Loucy (cell line): ENCODE results near the gene CLTCL1.

ENCODE experiments used
- H2AFZ ChIP-seq: fragments of 200-600 bp; sonication (generic); 2 replicates; pipeline ENCODE4 v1.6.0; 2016; ENCODE audit warnings: antibody characterized with exemption, mild to moderate bottlenecking, low read length, moderate library complexity
- H3F3A ChIP-seq: fragments of 200-600 bp; 2 replicates; pipeline ENCODE4 v1.6.0; 2016; ENCODE audit warnings: antibody characterized with exemption, low read depth, mild to moderate bottlenecking
- H3K27me3 ChIP-seq: fragments of 200-600 bp; sonication (generic); 2 replicates; pipeline ENCODE4 v1.6.1; 2014; ENCODE audit warnings: low read length, mild to moderate bottlenecking; ENCODE audit not compliant: insufficient read depth, poor library complexity, severe bottlenecking
- H3K36me3 ChIP-seq: fragments of 200-600 bp; sonication (generic); 2 replicates; pipeline ENCODE4 v1.6.1; 2016; ENCODE audit warnings: low read length; ENCODE audit not compliant: insufficient read depth
- H3K4me1 ChIP-seq: fragments of 200-600 bp; sonication (generic); 2 replicates; pipeline ENCODE4 v1.5.1; 2014; ENCODE audit warnings: low read length, mild to moderate bottlenecking; ENCODE audit not compliant: insufficient read depth, poor library complexity, severe bottlenecking
- H3K4me2 ChIP-seq: fragments of 200-600 bp; sonication (generic); 2 replicates; pipeline ENCODE4 v1.6.0; 2014; ENCODE audit warnings: antibody characterized with exemption, low read length, low read depth, mild to moderate bottlenecking; ENCODE audit not compliant: poor library complexity, severe bottlenecking
- H3K4me3 ChIP-seq: fragments of 200-600 bp; sonication (generic); 2 replicates; pipeline ENCODE4 v1.5.1; 2014; ENCODE audit warnings: low read length, mild to moderate bottlenecking, mixed read lengths; ENCODE audit not compliant: poor library complexity, severe bottlenecking
- H3K79me2 ChIP-seq: fragments of 200-600 bp; sonication (generic); 2 replicates; pipeline ENCODE4 v1.6.1; 2014; ENCODE audit warnings: low read length; ENCODE audit not compliant: insufficient read depth
- H3K9ac ChIP-seq: fragments of 200-600 bp; sonication (generic); 2 replicates; pipeline ENCODE4 v1.6.0; 2014; ENCODE audit warnings: mild to moderate bottlenecking, low read depth, low read length, moderate library complexity; ENCODE audit not compliant: poor library complexity, severe bottlenecking
- H3K9me2 ChIP-seq: fragments of 200-600 bp; sonication (generic); replicated peaks from 2 replicates; pipeline ENCODE4 v1.6.1; 2016; ENCODE audit warnings: low read depth, low read length, mixed read lengths
- H3K9me3 ChIP-seq: fragments of 200-600 bp; sonication (generic); 2 replicates; pipeline ENCODE4 v1.6.1; 2014; ENCODE audit warnings: mild to moderate bottlenecking, antibody characterized with exemption, low read length, low read depth; ENCODE audit not compliant: insufficient read depth
- H4K20me1 ChIP-seq: fragments of 200-600 bp; sonication (generic); 2 replicates; pipeline ENCODE4 v1.6.0; 2014; ENCODE audit warnings: antibody characterized with exemption, low read length, mild to moderate bottlenecking; ENCODE audit not compliant: insufficient read depth, poor library complexity, severe bottlenecking
- CTCF ChIP-seq: fragments of 200-600 bp; sonication (generic); conservative IDR thresholded peaks from 2 replicates; pipeline ENCODE4 v1.5.1; 2014; ENCODE audit warnings: mild to moderate bottlenecking, antibody characterized with exemption, low read length
- EZH2phosphoT487 ChIP-seq: fragments of 200-600 bp; IDR thresholded peaks from 2 replicates; pipeline ENCODE4 v1.6.1; 2018; ENCODE audit warnings: antibody characterized with exemption, mild to moderate bottlenecking, moderate library complexity, borderline replicate concordance

The CLTCL1 gene

GRCh38 chr22:19208287-19208847 lies 83.2 kb downstream of the CLTCL1 start:
- no peaks in the 10 kb centered on the region for H3F3A ChIP-seq
- TF ChIP-seq CTCF (no peak), EZH2phosphoT487 (no peak)
- H2AFZ ChIP-seq = no peak overlapping the region
- no peaks in the 10 kb centered on the region for H3K27me3 ChIP-seq
- H3K4me1 ChIP-seq = peaks cover 6% of the 10 kb centered on the region
- no peak overlapping the region for H3K4me2 ChIP-seq
- H3K79me2 ChIP-seq = no peaks in the 10 kb centered on the region
- H3K9ac ChIP-seq = no peak overlapping the region
- no peaks in the 10 kb centered on the region for H3K9me2 ChIP-seq
- no peaks in the 10 kb centered on the region for H3K9me3 ChIP-seq
- no peaks in the 10 kb centered on the region for H3K36me3 ChIP-seq
- H3K4me3 ChIP-seq = no peak overlapping the region
- no peaks in the 10 kb centered on the region for H4K20me1 ChIP-seq

- Histone ChIP-seq H3K9me2 (no peaks in the 10 kb centered on the region), H3K27me3 (no peaks in the 10 kb centered on the region), H3K9ac (no peak overlapping the region), H2AFZ (no peak overlapping the region), H4K20me1 (no peaks in the 10 kb centered on the region), H3K4me1 (peaks cover under 1% of the 10 kb centered on the region), H3K4me3 (no peak overlapping the region), H3K79me2 (no peaks in the 10 kb centered on the region), H3F3A (no peaks in the 10 kb centered on the region), H3K36me3 (no peaks in the 10 kb centered on the region), H3K9me3 (no peaks in the 10 kb centered on the region), H3K4me2 (no peak overlapping the region)
- TF ChIP-seq CTCF (no peak), EZH2phosphoT487 (no peak)
These were observed 83.6 kb downstream of the CLTCL1 start for GRCh38 chr22:19207884-19208283.

GRCh38 chr22:19207401-19207808 lies 84.1 kb downstream of the CLTCL1 start:
- TF ChIP-seq CTCF (no peak), EZH2phosphoT487 (no peak)
- H3K4me3 ChIP-seq = no peak overlapping the region
- H3K27me3 ChIP-seq = no peaks in the 10 kb centered on the region
- H3K79me2 ChIP-seq = no peaks in the 10 kb centered on the region
- H3K36me3 ChIP-seq = no peaks in the 10 kb centered on the region
- H3K9me3 ChIP-seq = no peaks in the 10 kb centered on the region
- no peak overlapping the region for H2AFZ ChIP-seq
- H3K4me2 ChIP-seq = no peak overlapping the region
- no peak overlapping the region for H3K9ac ChIP-seq
- no peaks in the 10 kb centered on the region for H4K20me1 ChIP-seq
- no peaks in the 10 kb centered on the region for H3F3A ChIP-seq
- H3K4me1 ChIP-seq = no peaks in the 10 kb centered on the region
- no peaks in the 10 kb centered on the region for H3K9me2 ChIP-seq
